Osteocyte (in vitro differentiated cells): ENCODE measurements around the gene VPS13D. TPM values are rescaled to one million over a fixed set of nuclear protein-coding genes. Genes with fewer than 3 reads are reported as not detected.

Experiments used
- DNase-seq: peaks from one replicate; pipeline ENCODE4 v3.0.0; 2021; ENCODE audit warnings: mixed read lengths; ENCODE audit not compliant: unreplicated experiment; ENCODE audit errors: extremely low spot score
- H3K27ac Mint-ChIP-seq: one replicate; pipeline ENCODE4 v1.8.0; 2021; ENCODE audit warnings: mild to moderate bottlenecking, mixed read lengths; ENCODE audit not compliant: unreplicated experiment
- H3K27me3 Mint-ChIP-seq: one replicate; pipeline ENCODE4 v1.8.0; 2021; ENCODE audit warnings: mixed read lengths; ENCODE audit not compliant: unreplicated experiment
- H3K36me3 Mint-ChIP-seq: one replicate; pipeline ENCODE4 v1.8.0; 2021; ENCODE audit warnings: mixed read lengths; ENCODE audit not compliant: unreplicated experiment
- H3K4me1 Mint-ChIP-seq: one replicate; pipeline ENCODE4 v1.8.0; 2021; ENCODE audit warnings: mixed read lengths; ENCODE audit not compliant: unreplicated experiment
- H3K4me3 Mint-ChIP-seq: one replicate; pipeline ENCODE4 v1.8.0; 2021; ENCODE audit warnings: mild to moderate bottlenecking, moderate library complexity, mixed read lengths; ENCODE audit not compliant: unreplicated experiment
- H3K9me3 Mint-ChIP-seq: one replicate; pipeline ENCODE4 v1.8.0; 2021; ENCODE audit warnings: mixed read lengths; ENCODE audit not compliant: unreplicated experiment
- CTCF ChIP-seq: fragments of 200-600 bp; sonication (generic); IDR thresholded peaks from 2 replicates; pipeline ENCODE4 v1.5.0; 2021; ENCODE audit warnings: antibody characterized with exemption, mild to moderate bottlenecking, moderate library complexity
- total RNA-seq: library from RNA; stranded (reverse); gene quantifications from 2 replicates; pipeline ENCODE4 v1.2.1, GENCODE V29; 2021

The VPS13D gene
- total RNA-seq, 1 donor from 2014 or later, result 41.1 TPM

- Mint-ChIP-seq H3K36me3 (peaks cover 14% of the 10 kb centered on the region), H3K4me1 (peaks cover 41% of the 10 kb centered on the region), H3K4me3 (no peak overlapping the region), H3K27ac (no peak overlapping the region), H3K27me3 (no peaks in the 10 kb centered on the region), H3K9me3 (no peaks in the 10 kb centered on the region)
- no peak for DNase-seq
- TF ChIP-seq CTCF, result no peak
These were observed 203.1 kb downstream of the VPS13D start for GRCh38 chr1:12432897-12433296.

DNA sequence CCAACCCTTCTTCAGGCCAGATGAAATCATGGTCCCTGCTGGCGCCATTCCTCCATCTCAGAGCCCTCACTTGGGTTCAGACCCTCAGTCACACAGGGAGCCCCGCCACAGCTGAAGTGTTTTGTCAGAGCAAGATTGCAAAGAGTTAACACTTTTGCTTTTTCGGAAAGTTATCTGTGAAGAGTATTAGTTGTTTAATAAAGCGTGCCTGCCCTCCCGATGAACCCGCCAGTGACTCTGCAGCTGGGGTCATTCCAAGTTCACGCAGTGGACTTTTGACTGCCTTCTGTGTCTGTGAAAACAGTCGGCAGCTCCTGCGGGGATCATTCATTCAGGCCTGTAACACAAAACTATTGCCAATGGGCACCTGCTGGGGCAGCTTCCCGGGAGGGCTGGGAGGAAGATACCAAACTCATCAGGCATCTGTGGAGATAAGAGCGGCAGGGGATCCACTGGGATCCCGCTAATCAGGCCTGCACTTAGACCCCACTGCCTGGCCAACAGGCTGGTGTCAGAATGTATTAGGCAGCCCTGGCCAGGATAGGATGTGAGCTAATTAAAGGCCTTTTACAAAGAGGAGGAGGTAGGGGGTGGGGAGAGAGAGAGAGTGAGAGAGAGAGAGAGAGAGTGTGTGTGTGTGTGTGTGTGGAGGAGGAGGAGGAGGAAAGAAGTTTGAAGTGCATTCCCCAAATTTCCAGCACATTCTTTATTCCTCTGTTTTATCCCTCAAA lies 203.7 kb downstream of the VPS13D start:
- TF ChIP-seq CTCF, result no peak
- Mint-ChIP-seq H3K4me1 (peaks cover 44% of the 10 kb centered on the region), H3K27ac (peak overlapping the region; percentile 79), H3K9me3 (no peaks in the 10 kb centered on the region), H3K27me3 (no peaks in the 10 kb centered on the region), H3K4me3 (no peak overlapping the region), H3K36me3 (peaks cover 12% of the 10 kb centered on the region)
- DNase-seq, result no peak

DNA sequence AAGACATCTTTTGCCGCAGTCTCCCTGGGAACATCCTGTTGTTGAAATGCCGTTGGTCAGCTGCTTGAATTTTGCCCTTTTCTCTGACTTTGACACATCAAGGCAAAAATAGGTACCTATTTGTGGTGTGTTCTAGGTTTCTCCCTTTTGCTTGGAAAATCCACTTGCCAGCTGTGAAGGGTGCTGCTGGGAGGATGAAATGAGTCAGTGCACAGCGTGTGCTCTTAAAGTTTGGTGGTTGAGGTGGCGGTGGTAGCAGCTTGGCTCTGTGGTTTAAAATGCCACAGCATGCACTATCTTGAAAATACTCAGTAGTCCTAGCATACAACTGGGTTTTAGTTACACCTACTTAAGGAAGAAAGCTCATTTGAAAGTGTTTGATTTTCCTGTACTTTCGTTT lies 204.3 kb downstream of the VPS13D start:
- peak overlapping the region; percentile 79 for H3K27ac Mint-ChIP-seq
- H3K4me1 Mint-ChIP-seq, result peaks cover 51% of the 10 kb centered on the region
- H3K27me3 Mint-ChIP-seq, result no peaks in the 10 kb centered on the region
- H3K9me3 Mint-ChIP-seq, result no peaks in the 10 kb centered on the region
- no peak overlapping the region for H3K4me3 Mint-ChIP-seq
- no peak for DNase-seq
- peaks cover 14% of the 10 kb centered on the region for H3K36me3 Mint-ChIP-seq
- no peak for TF ChIP-seq CTCF

GRCh38 chr1:12434686-12435085 lies 204.9 kb downstream of the VPS13D start:
- H3K36me3 Mint-ChIP-seq, result peaks cover 14% of the 10 kb centered on the region
- no peak for TF ChIP-seq CTCF
- peaks cover 54% of the 10 kb centered on the region for H3K4me1 Mint-ChIP-seq
- no peak overlapping the region for H3K4me3 Mint-ChIP-seq
- H3K9me3 Mint-ChIP-seq, result no peaks in the 10 kb centered on the region
- H3K27ac Mint-ChIP-seq, result no peak overlapping the region
- no peaks in the 10 kb centered on the region for H3K27me3 Mint-ChIP-seq
- DNase-seq, result no peak

DNA sequence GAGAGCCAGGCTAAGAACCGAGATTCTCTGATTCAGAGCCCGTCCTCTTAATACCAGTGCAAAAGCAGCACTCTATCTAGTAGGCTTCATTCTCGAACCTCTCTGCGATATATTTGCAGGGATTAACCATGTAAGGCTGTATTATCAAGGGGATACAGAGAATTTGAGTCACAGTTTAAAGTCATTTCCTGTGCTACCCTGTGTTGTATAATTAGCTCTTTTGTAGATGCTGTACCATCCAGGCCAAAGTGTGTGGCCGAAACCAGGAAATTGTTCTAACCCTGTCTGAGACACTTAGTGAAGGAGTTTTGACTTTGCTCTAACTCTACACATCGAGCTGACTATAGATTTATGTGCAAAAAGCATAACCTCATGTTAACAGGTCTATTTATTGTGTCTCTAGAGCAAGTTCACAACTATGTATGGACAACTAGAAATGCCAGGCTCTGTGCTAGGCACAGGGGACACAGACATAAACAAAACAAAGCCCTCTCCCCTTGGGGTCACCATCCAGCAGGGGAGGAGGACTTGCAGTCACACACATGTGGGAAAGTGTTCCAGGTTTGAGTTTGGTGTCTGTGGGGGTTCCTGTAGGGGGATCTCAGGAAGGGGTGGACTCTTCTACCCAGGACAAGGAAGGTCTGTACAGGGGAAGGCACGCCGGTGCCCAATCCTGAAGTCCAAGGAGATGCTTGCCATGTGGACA lies 206.0 kb downstream of the VPS13D start:
- H3K36me3 Mint-ChIP-seq, result peaks cover 19% of the 10 kb centered on the region
- no peak for DNase-seq
- H3K9me3 Mint-ChIP-seq, result no peaks in the 10 kb centered on the region
- TF ChIP-seq CTCF, result no peak
- H3K4me1 Mint-ChIP-seq, result peaks cover 54% of the 10 kb centered on the region
- no peak overlapping the region for H3K27ac Mint-ChIP-seq
- H3K4me3 Mint-ChIP-seq, result no peak overlapping the region
- H3K27me3 Mint-ChIP-seq, result no peaks in the 10 kb centered on the region
